Upper lobe of right lung (tissue), 1 donor: ENCODE results near the gene ACE. TPM values are rescaled to one million over a fixed set of nuclear protein-coding genes. Genes with fewer than 3 reads are reported as not detected.
A peak's percentile ranks its signal among the peaks of the same experiment; 100 is the strongest.

ENCODE experiments used
- ATAC-seq: fragments of 200-7000 bp; cut with Tn5 transposase; one replicate; pipeline ENCODE4 v1.9.1; 2020; ENCODE audit warnings: mild to moderate bottlenecking, moderate library complexity
- DNase-seq: peaks from one replicate; pipeline ENCODE4 v3.0.0-alpha.2; 2020
- H3K27ac ChIP-seq: fragments of 200-600 bp; one replicate; pipeline ENCODE4 v1.8.0; 2022
- H3K27me3 ChIP-seq: fragments of 200-600 bp; one replicate; pipeline ENCODE4 v1.8.0; 2022; ENCODE audit warnings: mild to moderate bottlenecking
- H3K36me3 ChIP-seq: fragments of 200-600 bp; one replicate; pipeline ENCODE4 v1.8.0; 2022
- H3K4me1 ChIP-seq: fragments of 200-600 bp; one replicate; pipeline ENCODE4 v1.8.0; 2022
- H3K4me3 ChIP-seq: fragments of 200-600 bp; one replicate; pipeline ENCODE4 v1.8.0; 2022; ENCODE audit warnings: mild to moderate bottlenecking
- H3K9me3 ChIP-seq: fragments of 200-600 bp; one replicate; pipeline ENCODE4 v1.8.0; 2022
- CTCF ChIP-seq: fragments of 200-600 bp; IDR thresholded peaks from one replicate; pipeline ENCODE4 v1.8.0; 2022; ENCODE audit warnings: antibody characterized with exemption
- intact Hi-C: fragments of 100-400 bp; cut with DNase I; formaldehyde crosslinking; loops from one replicate; pipeline ENCODE4 v1.11.0; 2022
- total RNA-seq: library from RNA; stranded (reverse); fragmentation: NEBNext Ultra II Directional; extraction: Animal tissue kit (Norgen Biotek cat#: 25700); gene quantifications from one replicate; pipeline ENCODE4 v1.2.1, GENCODE V29; 2021
- donor health status: DM: no; HTN: yes; CAD: no; lungs with severe emphysema.

ACE gene
- total RNA-seq, 1 donor from 2014 or later: 64.1 TPM

GRCh38 chr17:63531022-63531965 is 54.4 kb downstream of the ACE start:
- no peaks in the 10 kb centered on the region for H3K36me3 ChIP-seq
- H3K9me3 ChIP-seq: no peaks in the 10 kb centered on the region
- ATAC-seq: no peak
- intact Hi-C loops: no loop called here
- no peaks in the 10 kb centered on the region for H3K27me3 ChIP-seq
- H3K4me3 ChIP-seq: no peak overlapping the region
- no peak overlapping the region for H3K27ac ChIP-seq
- TF ChIP-seq CTCF: no peak
- DNase-seq: no peak
- no peaks in the 10 kb centered on the region for H3K4me1 ChIP-seq

- intact Hi-C loops: no loop called here
- ATAC-seq: no peak
- Histone ChIP-seq H3K4me3 (no peak overlapping the region), H3K27ac (no peak overlapping the region), H3K27me3 (peaks cover 21% of the 10 kb centered on the region), H3K4me1 (peaks cover 6% of the 10 kb centered on the region), H3K9me3 (no peaks in the 10 kb centered on the region), H3K36me3 (no peaks in the 10 kb centered on the region)
- no peak for TF ChIP-seq CTCF
- no peak for DNase-seq
Observed at GRCh38 chr17:63533433-63534077, 56.7 kb downstream of the ACE start.

- no peak for DNase-seq
- no peak for ATAC-seq
- H3K4me1 ChIP-seq: peaks cover 6% of the 10 kb centered on the region
- no peak for TF ChIP-seq CTCF
- intact Hi-C loops: no loop called here
- no peaks in the 10 kb centered on the region for H3K36me3 ChIP-seq
- H3K27ac ChIP-seq: no peak overlapping the region
- peaks cover 27% of the 10 kb centered on the region for H3K27me3 ChIP-seq
- H3K9me3 ChIP-seq: no peaks in the 10 kb centered on the region
- H3K4me3 ChIP-seq: no peak overlapping the region
Observed at GRCh38 chr17:63534078-63534570, 57.3 kb downstream of the ACE start.

- Histone ChIP-seq H3K4me3 (no peak overlapping the region), H3K36me3 (no peaks in the 10 kb centered on the region), H3K9me3 (no peaks in the 10 kb centered on the region), H3K27me3 (peaks cover 35% of the 10 kb centered on the region), H3K4me1 (peaks cover 6% of the 10 kb centered on the region), H3K27ac (no peak overlapping the region)
- no peak for TF ChIP-seq CTCF
- DNase-seq (no peak), ATAC-seq (no peak)
- intact Hi-C loops: no loop called here
Observed at GRCh38 chr17:63534816-63535455, 58.1 kb downstream of the ACE start.

- peaks cover 6% of the 10 kb centered on the region for H3K4me1 ChIP-seq
- H3K27me3 ChIP-seq: peaks cover 36% of the 10 kb centered on the region
- no peak overlapping the region for H3K27ac ChIP-seq
- no peak for ATAC-seq
- H3K36me3 ChIP-seq: no peaks in the 10 kb centered on the region
- no peak overlapping the region for H3K4me3 ChIP-seq
- no peak for TF ChIP-seq CTCF
- intact Hi-C loops: no loop called here
- DNase-seq: peak; percentile 44
- H3K9me3 ChIP-seq: no peaks in the 10 kb centered on the region
Observed at GRCh38 chr17:63535640-63536039, 58.8 kb downstream of the ACE start.
